Tibial nerve (tissue), 4 donors: ENCODE measurements around the gene MBNL2. TPM values are rescaled to one million over a fixed set of nuclear protein-coding genes. Genes with fewer than 3 reads are reported as not detected.

Experiments
- DNase-seq, 2 donors: peaks; one replicate each; pipeline ENCODE4 v3.0.0-alpha.2; 2019; ENCODE audit warnings: low spot score in 2 of 2
- H3K27ac ChIP-seq, 4 donors: fragments of 200-600 bp; sonication (generic) in 3 of 4; one replicate each; pipeline ENCODE4 v1.5.1; 2017 to 2019; ENCODE audit warnings: mild to moderate bottlenecking in 1 of 4
- H3K27me3 ChIP-seq, 2 donors: fragments of 200-600 bp; sonication (generic) in 1 of 2; one replicate each; pipeline versions ENCODE4 v1.5.1 to v1.6.0; 2017 to 2019
- H3K36me3 ChIP-seq, 3 donors: fragments of 200-600 bp; sonication (generic); one replicate each; pipeline ENCODE4 v1.5.1; 2018 to 2019
- H3K4me1 ChIP-seq, 4 donors: fragments of 200-600 bp; sonication (generic) in 3 of 4; one replicate each; pipeline ENCODE4 v1.5.1; 2017 to 2019
- H3K4me3 ChIP-seq, 4 donors: fragments of 200-600 bp; sonication (generic) in 3 of 4; one replicate each; pipeline ENCODE4 v1.5.1; 2017 to 2019; ENCODE audit warnings: mild to moderate bottlenecking in 1 of 4, moderate library complexity in 1 of 4
- H3K9me3 ChIP-seq, 4 donors: fragments of 200-600 bp; sonication (generic) in 3 of 4; one replicate each; pipeline ENCODE4 v1.5.1; 2017 to 2019
- EP300 ChIP-seq, 2 donors: sonication (generic); formaldehyde crosslinking; IDR thresholded peaks; one replicate each; pipeline ENCODE4 v1.6.1; 2017; ENCODE audit warnings: antibody characterized with exemption in 2 of 2, mild to moderate bottlenecking in 1 of 2
- POLR2A ChIP-seq, 2 donors: fragments of 450-650 bp; IDR thresholded peaks; one replicate each; pipeline ENCODE4 v1.6.1; 2017; ENCODE audit warnings: antibody characterized with exemption in 2 of 2, mild to moderate bottlenecking in 2 of 2, moderate library complexity in 2 of 2
- WGBS, 2 donors: methylation state at CpG; one replicate each; pipeline ENCODE4 v1.1.5; 2018; 5-methylcytosine and 5-hydroxymethylcytosine counted together
- total RNA-seq, 4 donors: library from RNA; depleted of rRNA; stranded (reverse); fragments of >200 nt; gene quantifications; one replicate each; pipeline ENCODE4 v1.1.0, GENCODE V29; 2016
- TF ChIP-seq, protein P1 (sequence below), 5 experiments: fragments of 200-600 bp in 3 of 5; fragments of 450-650 bp in 2 of 5; sonication (generic) in 3 of 5; IDR thresholded peaks; one replicate each; pipeline ENCODE4 v1.5.1; 2016 to 2019; ENCODE audit warnings: antibody characterized with exemption in 5 of 5, mild to moderate bottlenecking in 3 of 5, moderate library complexity in 2 of 5

MBNL2 gene
- total RNA-seq, 4 donors from 2014 or later: 87.9 to 126 (median 95.5) TPM

GRCh38 chr13:97433727-97434396, 211.7 kb downstream of the MBNL2 start, which contains the start of gene RAP2A:
RAP2A (plus strand) TSS chr13:97434169; CDS start chr13:97434471, 302 bp downstream.
- Histone ChIP-seq H3K4me1 (peaks cover 0 to 59% (median 11%) of the 10 kb centered on the region in 4 donors), H3K27me3 (no peaks in the 10 kb centered on the region), H3K27ac (peak within 1 kb of the TSS; percentile 100), H3K9me3 (no peaks in the 10 kb centered on the region), H3K36me3 (no peaks in the 10 kb centered on the region), H3K4me3 (peak within 1 kb of the TSS; percentile 83 to 93 (median 90))
- peak; percentile 75 to 79 for DNase-seq
- TF ChIP-seq EP300 (IDR thresholded peaks at IDR 0.05) (peak in 1 of 2 donors; percentile 93), POLR2A (IDR thresholded peaks at IDR 0.05) (peak; percentile 57 to 82)
- TF ChIP-seq, protein P1, sequence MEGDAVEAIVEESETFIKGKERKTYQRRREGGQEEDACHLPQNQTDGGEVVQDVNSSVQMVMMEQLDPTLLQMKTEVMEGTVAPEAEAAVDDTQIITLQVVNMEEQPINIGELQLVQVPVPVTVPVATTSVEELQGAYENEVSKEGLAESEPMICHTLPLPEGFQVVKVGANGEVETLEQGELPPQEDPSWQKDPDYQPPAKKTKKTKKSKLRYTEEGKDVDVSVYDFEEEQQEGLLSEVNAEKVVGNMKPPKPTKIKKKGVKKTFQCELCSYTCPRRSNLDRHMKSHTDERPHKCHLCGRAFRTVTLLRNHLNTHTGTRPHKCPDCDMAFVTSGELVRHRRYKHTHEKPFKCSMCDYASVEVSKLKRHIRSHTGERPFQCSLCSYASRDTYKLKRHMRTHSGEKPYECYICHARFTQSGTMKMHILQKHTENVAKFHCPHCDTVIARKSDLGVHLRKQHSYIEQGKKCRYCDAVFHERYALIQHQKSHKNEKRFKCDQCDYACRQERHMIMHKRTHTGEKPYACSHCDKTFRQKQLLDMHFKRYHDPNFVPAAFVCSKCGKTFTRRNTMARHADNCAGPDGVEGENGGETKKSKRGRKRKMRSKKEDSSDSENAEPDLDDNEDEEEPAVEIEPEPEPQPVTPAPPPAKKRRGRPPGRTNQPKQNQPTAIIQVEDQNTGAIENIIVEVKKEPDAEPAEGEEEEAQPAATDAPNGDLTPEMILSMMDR (IDR thresholded peaks at IDR 0.05): peak in 2 of 5 experiments; percentile 6 to 27
- 0 to 1% methylated on average over 3 to 43 of the region's 94 CpGs for WGBS, 2 donors

DNA sequence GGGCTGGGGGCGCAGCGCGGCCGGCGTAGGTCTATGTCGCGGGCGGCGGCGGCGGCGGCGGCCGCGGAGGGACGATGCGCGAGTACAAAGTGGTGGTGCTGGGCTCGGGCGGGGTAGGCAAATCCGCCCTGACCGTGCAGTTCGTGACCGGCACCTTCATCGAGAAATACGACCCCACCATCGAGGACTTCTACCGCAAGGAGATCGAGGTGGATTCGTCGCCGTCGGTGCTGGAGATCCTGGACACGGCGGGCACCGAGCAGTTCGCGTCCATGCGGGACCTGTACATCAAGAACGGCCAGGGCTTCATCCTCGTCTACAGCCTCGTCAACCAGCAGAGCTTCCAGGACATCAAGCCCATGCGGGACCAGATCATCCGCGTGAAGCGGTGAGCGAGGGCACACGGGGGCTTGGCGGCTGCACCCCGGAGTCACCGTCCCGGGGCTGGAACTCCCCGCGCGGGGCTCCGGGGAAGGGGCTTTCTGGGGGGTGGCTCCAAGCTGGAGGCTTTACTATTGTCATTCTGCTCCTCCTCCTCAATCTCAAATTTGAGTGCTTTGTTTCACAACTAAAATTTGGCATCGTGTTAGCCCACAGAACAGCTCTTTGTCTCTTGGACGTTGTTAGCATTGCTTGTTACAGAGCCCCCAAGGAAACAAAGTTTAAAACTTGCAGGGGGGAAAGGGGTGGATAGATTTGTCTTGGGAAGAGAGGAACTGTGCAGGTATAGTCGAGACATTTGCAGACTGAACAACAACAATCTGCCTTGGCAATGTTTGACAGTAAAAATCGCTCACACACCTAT, 212.5 kb downstream of the MBNL2 start:
- peak overlapping the region; percentile 78 to 88 (median 84) for H3K27ac ChIP-seq
- H3K4me3 ChIP-seq: peak overlapping the region; percentile 63 to 93 (median 74)
- no peak for TF ChIP-seq POLR2A (IDR thresholded peaks at IDR 0.05)
- peak in 1 of 2 donors; percentile 25 for TF ChIP-seq EP300 (IDR thresholded peaks at IDR 0.05)
- H3K36me3 ChIP-seq: no peaks in the 10 kb centered on the region
- no peaks in the 10 kb centered on the region for H3K9me3 ChIP-seq
- DNase-seq: peak; percentile 17 to 27
- no peaks in the 10 kb centered on the region for H3K27me3 ChIP-seq
- H3K4me1 ChIP-seq: peaks cover 0 to 67% (median 14%) of the 10 kb centered on the region in 4 donors
- 0% methylated on average over 45 to 46 of the region's 60 CpGs for WGBS, 2 donors

DNA sequence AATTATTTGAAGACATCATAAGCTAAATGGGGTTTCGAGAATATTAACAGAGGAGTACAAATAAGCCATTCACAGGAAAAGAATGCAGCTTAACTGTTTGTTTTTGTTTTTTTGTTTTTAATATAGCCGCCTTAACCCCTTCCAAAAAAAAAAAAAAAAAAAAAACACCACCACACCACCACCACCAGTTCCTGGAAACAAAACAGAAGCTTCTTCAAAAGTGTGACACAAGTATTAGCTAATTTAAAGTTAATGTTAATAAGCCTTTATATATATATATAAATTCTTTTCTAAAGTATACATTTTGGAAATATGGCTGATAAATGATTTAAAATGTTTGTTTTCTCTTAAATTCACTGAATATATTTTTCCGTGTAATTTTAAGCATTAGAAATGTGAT, 213.2 kb downstream of the MBNL2 start:
- Histone ChIP-seq H3K36me3 (no peaks in the 10 kb centered on the region), H3K9me3 (no peaks in the 10 kb centered on the region), H3K4me1 (peaks cover 0 to 68% (median 14%) of the 10 kb centered on the region in 4 donors), H3K27me3 (no peaks in the 10 kb centered on the region), H3K27ac (peak overlapping the region in 2 of 4 donors; percentile 87 to 88), H3K4me3 (peak overlapping the region; percentile 63 to 93 (median 74))
- no peak for TF ChIP-seq EP300 (IDR thresholded peaks at IDR 0.05)
- TF ChIP-seq, protein P1 (IDR thresholded peaks at IDR 0.05): no peak
- TF ChIP-seq POLR2A (IDR thresholded peaks at IDR 0.05): no peak
- 11 to 13% methylated on average over 3 of the region's 3 CpGs for WGBS, 2 donors
- no peak for DNase-seq

- no peak for DNase-seq
- H3K36me3 ChIP-seq: no peaks in the 10 kb centered on the region
- 8 to 9% methylated on average over 5 of the region's 5 CpGs for WGBS, 2 donors
- H3K4me3 ChIP-seq: peak overlapping the region in 3 of 4 donors; percentile 63 to 93 (median 63)
- peaks cover 0 to 68% (median 14%) of the 10 kb centered on the region in 4 donors for H3K4me1 ChIP-seq
- TF ChIP-seq EP300 (IDR thresholded peaks at IDR 0.05) (no peak), POLR2A (IDR thresholded peaks at IDR 0.05) (no peak)
- TF ChIP-seq, protein P1 (IDR thresholded peaks at IDR 0.05): no peak
- H3K27me3 ChIP-seq: no peaks in the 10 kb centered on the region
- peak overlapping the region in 2 of 4 donors; percentile 10 to 56 for H3K27ac ChIP-seq
- H3K9me3 ChIP-seq: no peaks in the 10 kb centered on the region
These were observed 213.7 kb downstream of the MBNL2 start for GRCh38 chr13:97435794-97436193.

- H3K4me3 ChIP-seq: peak overlapping the region in 1 of 4 donors; percentile 93
- no peaks in the 10 kb centered on the region for H3K36me3 ChIP-seq
- H3K27ac ChIP-seq: peak overlapping the region in 1 of 4 donors; percentile 24
- 59 to 76% methylated on average over 2 of the region's 2 CpGs for WGBS, 2 donors
- TF ChIP-seq, protein P1 (IDR thresholded peaks at IDR 0.05): no peak
- TF ChIP-seq EP300 (IDR thresholded peaks at IDR 0.05) (no peak), POLR2A (IDR thresholded peaks at IDR 0.05) (no peak)
- H3K4me1 ChIP-seq: peaks cover 0 to 68% (median 14%) of the 10 kb centered on the region in 4 donors
- no peak for DNase-seq
- H3K27me3 ChIP-seq: no peaks in the 10 kb centered on the region
- no peaks in the 10 kb centered on the region for H3K9me3 ChIP-seq
These were observed 214.7 kb downstream of the MBNL2 start for GRCh38 chr13:97436845-97437244.
